Activated CD4-positive, alpha-beta memory T cell treated with anti-CD3 and anti-CD28 coated beads for 36 hours (primary cell): ENCODE measurements around the gene METTL17. TPM values are rescaled to one million over a fixed set of nuclear protein-coding genes. Genes with fewer than 3 reads are reported as not detected.
A peak's percentile ranks its signal among the peaks of the same experiment; 100 is the strongest.
"Not testable (repeated sequence)": the region's sequence is repeated elsewhere in the genome, so short reads cannot be mapped to it uniquely, and the experiment has no call there.

Experiments
- CTCF ChIA-PET: fragments of 350-600 bp; sonication (Branson Sonifier 250); formaldehyde crosslinking; loops from one replicate; lab custom pipeline; 2021; ENCODE audit warnings: antibody characterized with exemption, inconsistent platforms; lab: Charles Lee
- POLR2A ChIA-PET: fragments of 350-600 bp; sonication (Branson Sonifier 250); formaldehyde crosslinking; loops from one replicate; lab custom pipeline; 2021; ENCODE audit warnings: antibody characterized with exemption; lab: Charles Lee
- DNase-seq: peaks from one replicate; pipeline ENCODE4 v3.0.0-alpha.2; 2020
- H3K27ac Mint-ChIP-seq: one replicate; pipeline ENCODE4 v1.8.0; 2021; ENCODE audit warnings: mixed read lengths
- H3K27me3 Mint-ChIP-seq: one replicate; pipeline ENCODE4 v1.8.0; 2021; ENCODE audit warnings: mixed read lengths
- H3K36me3 Mint-ChIP-seq: one replicate; pipeline ENCODE4 v1.8.0; 2021; ENCODE audit warnings: mixed read lengths
- H3K4me1 Mint-ChIP-seq: one replicate; pipeline ENCODE4 v1.8.0; 2021; ENCODE audit warnings: low read depth, mixed read lengths
- H3K4me3 Mint-ChIP-seq: one replicate; pipeline ENCODE4 v1.8.0; 2021; ENCODE audit warnings: mild to moderate bottlenecking, mixed read lengths
- H3K9me3 Mint-ChIP-seq: one replicate; pipeline ENCODE4 v1.8.0; 2021; ENCODE audit warnings: mixed read lengths
- intact Hi-C: fragments of 100-400 bp; cut with micrococcal nuclease; formaldehyde crosslinking; loops from one replicate; pipeline ENCODE4 v1.15.1; 2023
- total RNA-seq, 2 experiments: library from RNA; stranded (reverse); gene quantifications; one replicate each; pipeline ENCODE4 v1.2.3, GENCODE V29; 2021

METTL17 gene
- total RNA-seq, 2 experiments from 2014 or later, result 74.9 to 78.9 TPM

DNA sequence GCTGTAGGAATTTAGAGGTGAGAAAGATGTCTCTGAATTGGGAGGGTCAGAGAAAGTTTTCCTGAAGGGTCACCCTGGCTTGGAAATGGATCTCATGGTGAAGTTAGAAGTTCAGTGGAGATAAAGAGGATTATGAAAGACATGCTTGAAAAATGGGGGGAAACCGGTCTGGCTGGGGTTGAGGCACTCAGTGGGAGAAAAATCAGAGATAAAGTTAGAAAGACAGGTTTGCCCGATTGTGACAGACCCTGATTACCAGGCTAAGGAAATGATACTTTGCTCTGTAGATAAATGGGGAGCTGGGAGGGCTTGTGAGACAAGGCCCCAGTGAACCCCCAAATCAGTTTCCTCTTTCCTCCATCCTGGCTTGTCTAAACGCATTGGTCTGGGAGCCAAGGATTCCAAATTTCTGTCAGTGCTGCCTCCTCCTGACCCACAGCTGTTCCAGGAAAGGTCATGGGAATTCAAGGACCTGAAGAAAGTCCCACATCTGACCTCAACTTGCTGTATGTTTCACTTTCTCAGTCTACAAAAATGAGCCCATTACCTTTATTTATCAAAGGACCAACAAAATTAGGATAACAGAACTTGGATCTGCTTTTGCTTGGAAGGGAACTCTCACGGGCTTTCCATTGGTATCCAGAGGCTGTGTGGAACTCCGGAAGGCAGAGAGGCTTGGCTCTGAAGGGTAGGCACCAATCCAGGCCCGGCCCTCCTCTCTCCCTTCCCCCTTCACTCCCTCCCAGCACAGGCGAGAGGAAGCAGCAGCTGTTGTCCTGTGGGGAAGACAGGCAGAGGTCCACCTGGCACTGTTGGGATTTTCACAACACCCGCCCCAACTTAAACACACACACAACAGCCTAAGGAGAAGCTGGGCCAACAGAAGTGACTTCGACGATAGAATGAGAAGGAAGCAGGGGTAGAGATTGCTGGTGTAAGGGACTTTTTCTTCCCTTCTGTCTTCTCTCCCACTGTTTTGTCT is 49.0 kb downstream of the METTL17 start:
- no peak overlapping the region for H3K27ac Mint-ChIP-seq
- peaks cover 4% of the 10 kb centered on the region for H3K4me1 Mint-ChIP-seq
- DNase-seq, result no peak
- ChIA-PET POLR2A (no interaction called here), CTCF (interaction anchor here (1.1 to 3.9 kb wide), 6 partner anchors 18 to 69 kb away, joined by 3 to 115 read pairs (median 6); no protein-coding TSS in a partner anchor)
- H3K27me3 Mint-ChIP-seq, result no peaks in the 10 kb centered on the region
- intact Hi-C loops, result no loop called here
- H3K4me3 Mint-ChIP-seq, result no peak overlapping the region
- no peaks in the 10 kb centered on the region for H3K9me3 Mint-ChIP-seq
- H3K36me3 Mint-ChIP-seq, result no peaks in the 10 kb centered on the region

DNA sequence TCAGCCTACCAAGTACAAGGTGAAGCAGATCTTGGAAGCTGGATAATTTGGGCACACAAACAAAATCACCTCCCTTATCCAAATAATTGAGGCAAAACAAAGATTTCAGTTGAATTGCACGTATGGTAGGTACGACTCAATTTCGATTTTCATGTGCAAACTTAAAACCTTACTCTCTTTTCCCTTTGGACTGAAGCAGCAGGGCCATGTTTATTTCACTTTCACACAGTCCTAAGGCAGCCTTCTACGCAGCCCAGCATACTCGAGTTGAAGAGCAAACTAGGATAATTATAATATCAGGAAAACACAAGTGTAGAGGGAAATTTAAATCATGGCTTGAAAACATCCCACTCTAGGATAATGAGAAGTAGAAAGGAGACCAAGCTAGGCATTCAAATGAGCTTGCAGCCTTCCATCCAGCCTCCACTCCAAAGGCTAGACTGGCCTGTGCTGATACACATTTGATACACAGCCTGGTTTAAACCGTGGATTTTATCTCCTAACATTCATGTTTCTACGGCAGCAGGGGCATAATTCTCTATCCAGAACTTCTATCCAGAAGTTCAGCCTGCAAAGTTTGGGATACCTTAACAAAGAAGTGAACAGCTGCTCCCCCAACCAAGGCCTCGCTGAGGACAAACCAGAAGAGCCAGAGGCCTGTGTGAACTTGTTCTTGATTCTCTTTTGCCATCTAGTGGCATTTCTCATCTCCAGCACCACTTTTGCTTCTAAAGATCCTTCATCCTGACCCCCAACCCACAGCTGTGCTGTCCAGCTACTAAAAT is 50.0 kb downstream of the METTL17 start:
- ChIA-PET CTCF (interaction anchor here (0.7 to 3.9 kb wide), 14 partner anchors 19 to 182 kb away, joined by 3 to 115 read pairs (median 4); partner anchors contain the start of gene ARHGEF40), POLR2A (no interaction called here)
- DNase-seq, result peak; percentile 18
- intact Hi-C loops, result loop anchor here (1.0 kb wide), 1 partner anchor 25 kb away; no protein-coding TSS in a partner anchor
- H3K9me3 Mint-ChIP-seq, result no peaks in the 10 kb centered on the region
- H3K4me1 Mint-ChIP-seq, result peaks cover 11% of the 10 kb centered on the region
- H3K36me3 Mint-ChIP-seq, result no peaks in the 10 kb centered on the region
- no peaks in the 10 kb centered on the region for H3K27me3 Mint-ChIP-seq
- no peak overlapping the region for H3K4me3 Mint-ChIP-seq
- no peak overlapping the region for H3K27ac Mint-ChIP-seq

DNA sequence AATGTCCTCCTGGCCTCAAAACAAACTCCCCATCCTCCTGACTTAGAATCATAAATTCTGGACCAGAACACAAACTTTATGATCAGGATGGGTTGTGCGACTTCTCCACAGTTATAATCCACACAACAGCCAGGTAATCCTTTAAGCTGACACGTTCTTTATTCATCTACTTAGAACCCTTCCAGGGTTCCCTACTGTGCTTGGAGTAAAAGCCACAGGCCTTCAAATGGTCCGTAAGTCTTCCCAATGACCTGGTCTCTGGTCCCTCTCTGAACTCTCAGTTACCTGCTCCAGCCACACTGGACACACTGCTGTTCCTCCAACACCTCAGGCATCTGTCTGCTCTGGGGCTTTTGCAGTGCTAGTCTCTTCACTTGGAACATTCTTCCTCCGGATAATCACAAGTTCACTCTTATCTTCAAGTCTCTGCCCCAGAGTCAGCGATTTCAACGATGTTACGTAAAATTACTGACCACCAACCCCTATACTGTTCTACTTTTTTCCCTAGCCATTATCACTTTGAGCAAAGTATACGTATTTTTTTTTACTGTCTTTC is 50.7 kb downstream of the METTL17 start:
- no peaks in the 10 kb centered on the region for H3K27me3 Mint-ChIP-seq
- POLR2A ChIA-PET, result no interaction called here
- no peak overlapping the region for H3K27ac Mint-ChIP-seq
- H3K4me1 Mint-ChIP-seq, result peaks cover 12% of the 10 kb centered on the region
- intact Hi-C loops, result loop anchor here (1.0 kb wide), 1 partner anchor 26 kb away; no protein-coding TSS in a partner anchor
- H3K9me3 Mint-ChIP-seq, result no peaks in the 10 kb centered on the region
- CTCF ChIA-PET, result interaction anchor here (0.7 to 3.9 kb wide), 12 partner anchors 20 to 183 kb away, joined by 3 to 115 read pairs (median 6); partner anchors contain the start of gene ARHGEF40
- H3K4me3 Mint-ChIP-seq, result no peak overlapping the region
- H3K36me3 Mint-ChIP-seq, result no peaks in the 10 kb centered on the region
- DNase-seq, result no peak

DNA sequence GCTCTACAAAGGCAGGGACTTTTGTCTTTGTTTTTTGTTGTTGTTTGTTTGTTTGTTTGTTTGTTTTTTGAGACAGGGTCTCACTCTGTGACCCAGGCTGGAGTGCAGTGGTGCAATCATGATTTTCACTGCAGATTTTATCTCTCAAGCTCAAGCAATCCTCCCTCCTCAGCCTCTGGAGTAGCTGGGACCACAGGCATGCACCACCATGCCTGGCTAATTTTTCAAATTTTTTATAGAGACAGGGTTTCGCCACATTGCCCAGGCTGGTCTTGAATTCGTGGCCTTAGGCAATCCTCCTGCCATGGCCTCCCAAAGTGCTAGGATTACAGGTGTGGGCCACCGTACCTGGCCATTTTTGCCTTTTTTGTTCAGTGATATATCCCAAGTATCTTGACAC is 51.2 kb downstream of the METTL17 start:
- POLR2A ChIA-PET, result interaction anchor here (0.6 kb wide), 1 partner anchor 476 kb away, joined by 6 read pairs; no protein-coding TSS in a partner anchor
- not testable (repeated sequence) for DNase-seq, H3K9me3 Mint-ChIP-seq, H3K36me3 Mint-ChIP-seq, H3K27me3 Mint-ChIP-seq, H3K27ac Mint-ChIP-seq, H3K4me3 Mint-ChIP-seq
- CTCF ChIA-PET, result interaction anchor here (0.7 to 3.9 kb wide), 8 partner anchors 18 to 64 kb away, joined by 3 to 115 read pairs (median 5); partner anchors contain the start of gene ARHGEF40
- peaks cover 12% of the 10 kb centered on the region for H3K4me1 Mint-ChIP-seq
- intact Hi-C loops, result loop anchor here (1.0 kb wide), 1 partner anchor 27 kb away; no protein-coding TSS in a partner anchor

DNA sequence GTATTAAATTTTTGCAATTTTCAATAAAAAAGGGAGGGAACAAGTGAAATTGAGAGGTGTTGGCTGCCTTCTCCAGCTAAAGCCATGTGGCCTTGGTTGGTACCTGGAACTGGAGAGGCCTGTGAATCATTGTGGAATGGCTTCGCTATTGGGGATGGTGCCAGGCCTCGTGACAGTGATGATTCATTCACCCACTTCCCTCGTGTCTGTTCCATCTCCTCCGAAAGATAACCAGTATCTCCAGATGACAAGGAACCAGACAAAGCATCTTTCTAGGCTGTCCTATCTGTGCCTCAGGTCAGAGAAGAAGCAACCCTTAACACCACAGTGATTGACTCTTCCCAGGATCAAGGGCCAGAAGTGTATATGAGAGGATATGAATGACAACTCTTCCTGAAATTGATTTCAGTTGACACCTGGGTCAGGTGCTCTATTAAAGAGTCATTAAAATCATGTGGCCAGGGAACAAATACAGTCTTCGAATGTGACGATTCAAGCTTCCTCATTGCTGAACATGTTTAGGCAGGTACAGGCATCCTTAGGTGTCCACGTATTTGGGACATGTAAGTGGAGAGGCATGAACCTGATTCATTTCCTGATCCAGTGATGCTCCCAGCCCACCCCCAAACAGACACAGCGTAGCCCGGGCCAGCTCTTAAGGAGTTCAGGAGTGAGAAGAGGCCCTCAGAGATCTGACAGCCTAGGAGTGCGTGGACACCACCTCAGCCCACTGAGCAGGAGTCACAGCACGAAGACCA is 52.1 kb downstream of the METTL17 start, which contains the start of gene RNASE7:
Gene RNASE7, plus strand, starts transcription at position 687 of the 758 bp plus-strand sequence. CDS start 631 bp downstream, outside the sequence.
- POLR2A ChIA-PET, result no interaction called here
- Mint-ChIP-seq H3K4me3 (no peak within 1 kb of the TSS), H3K27me3 (no peaks in the 10 kb centered on the region), H3K9me3 (no peaks in the 10 kb centered on the region), H3K36me3 (no peaks in the 10 kb centered on the region), H3K27ac (no peak within 1 kb of the TSS), H3K4me1 (peaks cover 12% of the 10 kb centered on the region)
- CTCF ChIA-PET, result interaction anchor here (1.0 to 3.9 kb wide), 6 partner anchors 8 to 70 kb away, joined by 3 to 115 read pairs (median 5); no protein-coding TSS in a partner anchor
- no peak for DNase-seq
- intact Hi-C loops, result no loop called here

DNA sequence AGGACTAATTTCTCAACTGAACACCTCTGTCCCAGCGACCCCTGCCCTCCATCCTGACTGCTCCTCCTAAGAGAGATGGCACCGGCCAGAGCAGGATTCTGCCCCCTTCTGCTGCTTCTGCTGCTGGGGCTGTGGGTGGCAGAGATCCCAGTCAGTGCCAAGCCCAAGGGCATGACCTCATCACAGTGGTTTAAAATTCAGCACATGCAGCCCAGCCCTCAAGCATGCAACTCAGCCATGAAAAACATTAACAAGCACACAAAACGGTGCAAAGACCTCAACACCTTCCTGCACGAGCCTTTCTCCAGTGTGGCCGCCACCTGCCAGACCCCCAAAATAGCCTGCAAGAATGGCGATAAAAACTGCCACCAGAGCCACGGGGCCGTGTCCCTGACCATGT is 53.1 kb downstream of the METTL17 start:
- POLR2A ChIA-PET, result no interaction called here
- peaks cover 12% of the 10 kb centered on the region for H3K4me1 Mint-ChIP-seq

DNA sequence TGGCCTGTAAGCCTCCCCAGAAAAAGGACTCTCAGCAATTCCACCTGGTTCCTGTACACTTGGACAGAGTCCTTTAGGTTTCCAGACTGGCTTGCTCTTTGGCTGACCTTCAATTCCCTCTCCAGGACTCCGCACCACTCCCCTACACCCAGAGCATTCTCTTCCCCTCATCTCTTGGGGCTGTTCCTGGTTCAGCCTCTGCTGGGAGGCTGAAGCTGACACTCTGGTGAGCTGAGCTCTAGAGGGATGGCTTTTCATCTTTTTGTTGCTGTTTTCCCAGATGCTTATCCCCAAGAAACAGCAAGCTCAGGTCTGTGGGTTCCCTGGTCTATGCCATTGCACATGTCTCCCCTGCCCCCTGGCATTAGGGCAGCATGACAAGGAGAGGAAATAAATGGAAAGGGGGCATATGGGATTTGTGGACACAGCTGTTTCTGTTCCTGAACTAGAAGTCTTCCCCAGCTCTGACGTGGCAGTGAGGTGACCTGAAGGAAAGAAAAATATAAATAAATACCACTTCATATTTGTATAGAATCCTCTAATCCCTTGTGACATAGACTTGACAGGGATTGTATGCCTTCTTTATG is 53.7 kb downstream of the METTL17 start:
- H3K4me3 Mint-ChIP-seq, result no peak overlapping the region
- peaks cover 2% of the 10 kb centered on the region for H3K27me3 Mint-ChIP-seq
- ChIA-PET POLR2A (no interaction called here), CTCF (interaction anchor here (1.5 to 2.9 kb wide), 5 partner anchors 10 to 49 kb away, joined by 3 to 35 read pairs (median 6); no protein-coding TSS in a partner anchor)
- no peaks in the 10 kb centered on the region for H3K36me3 Mint-ChIP-seq
- peaks cover 12% of the 10 kb centered on the region for H3K4me1 Mint-ChIP-seq
- no peak for DNase-seq
- H3K9me3 Mint-ChIP-seq, result no peaks in the 10 kb centered on the region
- H3K27ac Mint-ChIP-seq, result no peak overlapping the region
- intact Hi-C loops, result no loop called here

More for the DNA sequence above, 53.1 kb downstream of the METTL17 start:
- intact Hi-C loops, result no loop called here
- Mint-ChIP-seq H3K9me3 (no peaks in the 10 kb centered on the region), H3K4me3 (no peak overlapping the region), H3K27me3 (peaks cover 2% of the 10 kb centered on the region), H3K27ac (no peak overlapping the region), H3K36me3 (no peaks in the 10 kb centered on the region)
- CTCF ChIA-PET, result interaction anchor here (1.8 to 2.9 kb wide), 3 partner anchors 24 to 50 kb away, joined by 5 to 35 read pairs (median 6); no protein-coding TSS in a partner anchor
- no peak for DNase-seq

DNA sequence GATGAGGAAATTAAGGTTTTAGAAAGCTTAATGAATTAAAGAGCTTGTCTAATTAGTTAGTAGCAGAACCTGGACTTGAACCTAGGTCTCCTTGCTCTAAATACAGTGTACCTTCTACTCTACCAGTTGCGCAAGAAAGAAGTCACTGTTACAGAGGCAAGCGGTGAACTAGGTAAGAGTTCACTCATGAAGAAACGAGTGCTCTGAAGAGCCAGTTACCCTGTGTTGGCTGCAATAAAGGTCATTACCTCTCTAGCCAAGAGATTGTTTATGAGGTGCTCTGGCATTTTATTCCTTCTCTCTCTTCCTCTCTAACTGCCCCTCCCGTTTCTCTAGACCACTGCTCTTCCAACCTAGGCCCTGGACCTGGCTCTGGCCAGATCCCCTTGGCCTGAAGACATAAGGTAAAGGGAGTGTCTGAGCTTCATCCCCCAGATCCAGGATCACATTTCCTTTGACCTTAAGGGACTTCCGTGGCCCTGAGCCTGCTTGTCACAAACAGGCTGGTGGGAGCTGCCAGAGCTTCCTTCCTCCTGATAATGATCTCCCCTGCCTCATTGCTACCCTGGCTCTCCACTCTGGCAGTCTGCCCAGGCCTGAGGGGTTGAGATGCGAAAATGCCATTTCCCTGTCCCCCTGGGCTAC is 54.3 kb downstream of the METTL17 start:
- ChIA-PET POLR2A (no interaction called here), CTCF (interaction anchor here (1.2 to 2.9 kb wide), 6 partner anchors 8 to 48 kb away, joined by 3 to 35 read pairs (median 6); no protein-coding TSS in a partner anchor)
- Mint-ChIP-seq H3K4me3 (no peak overlapping the region), H3K27ac (no peak overlapping the region), H3K4me1 (peaks cover 12% of the 10 kb centered on the region), H3K36me3 (no peaks in the 10 kb centered on the region), H3K27me3 (peaks cover 2% of the 10 kb centered on the region), H3K9me3 (no peaks in the 10 kb centered on the region)
- no peak for DNase-seq
- intact Hi-C loops, result no loop called here
